Measurements from ENCODE around the gene LIN9.

DNA sequence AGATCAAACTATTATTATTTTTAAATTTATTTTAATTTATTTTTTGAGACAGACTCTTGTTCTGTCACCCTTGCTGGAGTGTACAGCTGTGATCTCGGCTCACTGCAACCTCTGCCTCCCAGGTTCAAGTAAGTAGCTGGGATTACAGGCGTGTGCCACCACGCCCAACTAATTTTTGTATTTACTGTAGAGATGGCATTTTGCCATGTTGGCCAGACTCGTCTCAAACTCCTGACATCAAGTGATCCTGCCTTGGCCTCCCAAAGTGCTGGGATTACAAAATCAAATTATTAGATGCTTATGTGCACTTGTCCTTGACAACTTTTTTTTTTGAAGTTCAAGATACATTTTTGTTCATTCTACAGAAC, 15.4 kb downstream of the LIN9 start:
- TF ChIP-seq POLR2AphosphoS5 (IDR thresholded peaks at IDR 0.05): no peak
- TF ChIP-seq, protein P1, sequence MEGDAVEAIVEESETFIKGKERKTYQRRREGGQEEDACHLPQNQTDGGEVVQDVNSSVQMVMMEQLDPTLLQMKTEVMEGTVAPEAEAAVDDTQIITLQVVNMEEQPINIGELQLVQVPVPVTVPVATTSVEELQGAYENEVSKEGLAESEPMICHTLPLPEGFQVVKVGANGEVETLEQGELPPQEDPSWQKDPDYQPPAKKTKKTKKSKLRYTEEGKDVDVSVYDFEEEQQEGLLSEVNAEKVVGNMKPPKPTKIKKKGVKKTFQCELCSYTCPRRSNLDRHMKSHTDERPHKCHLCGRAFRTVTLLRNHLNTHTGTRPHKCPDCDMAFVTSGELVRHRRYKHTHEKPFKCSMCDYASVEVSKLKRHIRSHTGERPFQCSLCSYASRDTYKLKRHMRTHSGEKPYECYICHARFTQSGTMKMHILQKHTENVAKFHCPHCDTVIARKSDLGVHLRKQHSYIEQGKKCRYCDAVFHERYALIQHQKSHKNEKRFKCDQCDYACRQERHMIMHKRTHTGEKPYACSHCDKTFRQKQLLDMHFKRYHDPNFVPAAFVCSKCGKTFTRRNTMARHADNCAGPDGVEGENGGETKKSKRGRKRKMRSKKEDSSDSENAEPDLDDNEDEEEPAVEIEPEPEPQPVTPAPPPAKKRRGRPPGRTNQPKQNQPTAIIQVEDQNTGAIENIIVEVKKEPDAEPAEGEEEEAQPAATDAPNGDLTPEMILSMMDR (IDR thresholded peaks at IDR 0.05 in 8 of 11, conservative IDR thresholded peaks at IDR 0.05 in 3 of 11): no peak
